Cardiac muscle cell (in vitro differentiated cells and primary cell): ENCODE results near the gene LAPTM5. TPM values are rescaled to one million over a fixed set of nuclear protein-coding genes. Genes with fewer than 3 reads are reported as not detected.

Experiments
- DNase-seq, 2 donors: peaks; one replicate each; pipeline versions ENCODE4 v3.0.0 to v3.0.0-alpha.2; 2010 to 2017; ENCODE audit warnings: low read depth in 1 of 2, low spot score in 1 of 2
- H3K27ac ChIP-seq: fragments of 200-600 bp; sonication (generic); 2 replicates; pipeline ENCODE4 v1.5.1; 2016
- H3K27me3 ChIP-seq: fragments of 200-600 bp; sonication (generic); 2 replicates; pipeline ENCODE4 v1.6.0; 2016; ENCODE audit warnings: control low read depth
- H3K36me3 ChIP-seq: fragments of 200-600 bp; sonication (generic); 2 replicates; pipeline ENCODE4 v1.5.1; 2016; ENCODE audit warnings: control low read depth
- H3K4me1 ChIP-seq: fragments of 200-600 bp; sonication (generic); 2 replicates; pipeline ENCODE4 v1.8.1; 2017; ENCODE audit warnings: low read depth, mild to moderate bottlenecking, mixed run types
- H3K4me3 ChIP-seq: fragments of 200-600 bp; sonication (generic); 2 replicates; pipeline ENCODE4 v1.5.1; 2016; ENCODE audit warnings: mild to moderate bottlenecking
- H3K9me3 ChIP-seq: fragments of 200-600 bp; sonication (generic); 2 replicates; pipeline ENCODE4 v1.5.1; 2017; ENCODE audit warnings: low read depth, mild to moderate bottlenecking, control low read depth
- polyA plus RNA-seq: library from polyadenylated mRNA; unstranded; fragments of >200 nt; fragmentation: Nextera tagmentation; extraction: Ambion mirVana; gene quantifications from 2 replicates; pipeline ENCODE4 v1.2.1, GENCODE V29; 2016
- total RNA-seq: library from RNA; depleted of rRNA; stranded (reverse); fragments of >200 nt; gene quantifications from 2 replicates; pipeline ENCODE4 v1.2.3, GENCODE V29; 2016
- TF ChIP-seq, protein P1 (sequence below): IDR thresholded peaks from 2 replicates; pipeline ENCODE4 v1.5.1; 2012; ENCODE audit warnings: low read depth, mild to moderate bottlenecking, low read length

The LAPTM5 gene
- total and polyA plus RNA-seq, 2 experiments from 2014 or later = 0.10 to 0.45 TPM

DNA sequence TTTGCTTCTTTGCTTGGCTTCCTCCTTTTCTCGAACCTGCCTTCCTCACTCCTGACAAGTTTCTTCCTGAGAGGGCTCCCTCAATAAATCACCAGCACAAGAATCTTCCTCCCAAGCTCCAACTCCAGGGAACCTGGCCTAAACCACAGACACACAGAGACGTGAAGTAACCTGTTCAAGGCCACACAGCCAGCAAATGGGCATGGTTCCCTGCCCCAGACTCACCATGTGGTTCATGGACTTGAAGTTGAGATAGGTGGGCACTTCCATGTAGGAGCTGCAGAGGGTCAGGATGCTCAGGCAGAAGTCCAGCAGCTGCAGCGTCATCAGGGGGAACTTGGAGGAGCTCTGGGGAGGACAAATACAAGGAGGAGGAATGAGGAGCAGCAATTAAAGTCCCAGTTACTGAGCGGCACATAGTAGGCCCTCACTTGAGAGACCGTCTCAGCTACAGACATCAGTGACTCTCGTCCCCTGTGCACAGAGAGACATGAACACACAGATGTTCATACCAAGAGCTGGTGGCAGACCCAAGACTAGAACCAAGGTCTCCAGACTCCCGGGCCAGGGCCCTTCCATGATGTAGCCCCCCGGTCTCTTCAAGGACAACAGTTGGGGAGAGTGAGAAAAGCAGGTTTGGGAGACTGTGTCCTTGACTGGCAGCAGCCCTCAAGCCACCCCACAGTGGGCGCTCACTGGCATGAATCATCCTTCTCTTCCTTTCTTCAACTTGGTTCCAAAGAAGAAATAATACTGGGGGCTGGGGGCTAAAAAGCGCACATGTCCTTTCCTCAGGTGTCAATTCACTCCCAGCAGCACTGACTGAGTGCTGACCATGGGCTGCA is 18.6 kb downstream of the LAPTM5 start:
- H3K27me3 ChIP-seq = no peaks in the 10 kb centered on the region
- no peak for DNase-seq
- no peaks in the 10 kb centered on the region for H3K9me3 ChIP-seq
- H3K4me1 ChIP-seq = no peaks in the 10 kb centered on the region
- no peak overlapping the region for H3K4me3 ChIP-seq
- H3K36me3 ChIP-seq = no peaks in the 10 kb centered on the region
- TF ChIP-seq, protein P1, sequence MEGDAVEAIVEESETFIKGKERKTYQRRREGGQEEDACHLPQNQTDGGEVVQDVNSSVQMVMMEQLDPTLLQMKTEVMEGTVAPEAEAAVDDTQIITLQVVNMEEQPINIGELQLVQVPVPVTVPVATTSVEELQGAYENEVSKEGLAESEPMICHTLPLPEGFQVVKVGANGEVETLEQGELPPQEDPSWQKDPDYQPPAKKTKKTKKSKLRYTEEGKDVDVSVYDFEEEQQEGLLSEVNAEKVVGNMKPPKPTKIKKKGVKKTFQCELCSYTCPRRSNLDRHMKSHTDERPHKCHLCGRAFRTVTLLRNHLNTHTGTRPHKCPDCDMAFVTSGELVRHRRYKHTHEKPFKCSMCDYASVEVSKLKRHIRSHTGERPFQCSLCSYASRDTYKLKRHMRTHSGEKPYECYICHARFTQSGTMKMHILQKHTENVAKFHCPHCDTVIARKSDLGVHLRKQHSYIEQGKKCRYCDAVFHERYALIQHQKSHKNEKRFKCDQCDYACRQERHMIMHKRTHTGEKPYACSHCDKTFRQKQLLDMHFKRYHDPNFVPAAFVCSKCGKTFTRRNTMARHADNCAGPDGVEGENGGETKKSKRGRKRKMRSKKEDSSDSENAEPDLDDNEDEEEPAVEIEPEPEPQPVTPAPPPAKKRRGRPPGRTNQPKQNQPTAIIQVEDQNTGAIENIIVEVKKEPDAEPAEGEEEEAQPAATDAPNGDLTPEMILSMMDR = no peak
- no peak overlapping the region for H3K27ac ChIP-seq

DNA sequence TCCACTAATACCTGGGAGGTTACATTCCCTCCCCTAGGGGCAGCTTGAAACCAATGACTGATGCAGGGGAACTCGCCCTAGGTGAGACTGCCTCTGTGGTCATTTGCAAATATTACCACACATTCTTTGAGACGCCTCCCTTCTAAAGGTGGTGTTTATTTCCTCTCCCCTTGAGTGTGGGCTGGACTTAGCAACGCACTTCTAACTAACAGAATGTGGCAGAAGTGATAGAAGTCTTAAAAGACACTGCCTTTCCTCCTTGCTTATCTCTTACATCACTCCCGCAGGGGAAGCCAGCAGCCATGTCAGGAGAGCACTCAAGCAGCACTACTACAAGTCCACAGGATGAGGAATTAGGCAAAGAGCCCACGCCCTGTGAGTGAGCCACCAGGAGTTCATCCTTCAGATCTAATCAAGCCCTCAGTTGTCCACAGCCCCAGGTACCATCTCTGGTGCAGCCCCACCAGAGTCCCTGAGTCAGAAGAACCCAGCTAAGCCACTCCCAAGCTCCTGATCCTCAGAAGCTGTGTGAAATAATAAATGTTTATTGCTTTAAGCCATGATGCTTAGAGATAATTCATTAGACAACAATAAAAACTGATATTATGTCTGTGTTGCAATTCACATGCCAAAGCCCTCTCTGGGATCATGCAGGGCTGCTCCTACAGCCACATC is 19.4 kb downstream of the LAPTM5 start:
- Histone ChIP-seq H3K27ac (no peak overlapping the region), H3K4me1 (no peaks in the 10 kb centered on the region), H3K36me3 (no peaks in the 10 kb centered on the region), H3K27me3 (no peaks in the 10 kb centered on the region), H3K4me3 (no peak overlapping the region), H3K9me3 (no peaks in the 10 kb centered on the region)
- TF ChIP-seq, protein P1 = no peak
- DNase-seq = no peak

DNA sequence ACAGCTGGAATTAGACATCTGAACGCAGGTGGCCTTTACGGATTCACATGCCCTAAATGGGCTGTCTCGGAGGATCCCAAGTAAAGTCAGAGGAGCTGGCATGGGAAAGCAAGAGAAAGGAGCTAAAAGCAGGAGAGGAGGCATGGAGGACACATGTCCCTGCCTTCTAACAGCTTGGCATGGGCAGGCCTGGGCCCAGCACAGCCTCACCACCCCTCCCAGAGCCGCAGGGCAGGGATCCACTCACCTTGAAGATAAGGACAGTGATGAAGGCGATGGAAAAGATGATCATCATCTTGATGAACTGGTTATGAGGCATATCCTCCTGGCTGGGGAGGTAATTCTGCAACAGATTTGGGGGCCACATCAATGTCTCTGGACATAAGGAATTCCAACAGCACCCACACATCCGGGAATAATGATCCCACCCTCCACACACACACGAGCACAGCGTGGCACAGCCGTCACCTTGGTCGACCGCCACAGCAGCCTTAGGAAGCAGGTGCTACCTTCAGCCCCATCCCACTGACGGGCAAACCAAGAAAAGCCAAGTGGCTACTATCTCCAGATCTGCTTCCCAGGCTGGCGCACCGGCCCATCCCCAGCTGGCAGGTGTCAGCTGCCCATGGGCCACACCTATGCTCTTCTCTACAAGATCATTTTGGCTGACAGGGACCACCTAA is 20.1 kb downstream of the LAPTM5 start:
- no peak overlapping the region for H3K4me3 ChIP-seq
- no peaks in the 10 kb centered on the region for H3K4me1 ChIP-seq
- H3K27me3 ChIP-seq = no peaks in the 10 kb centered on the region
- TF ChIP-seq, protein P1 = no peak
- no peak overlapping the region for H3K27ac ChIP-seq
- DNase-seq = no peak
- H3K9me3 ChIP-seq = no peaks in the 10 kb centered on the region
- no peaks in the 10 kb centered on the region for H3K36me3 ChIP-seq

DNA sequence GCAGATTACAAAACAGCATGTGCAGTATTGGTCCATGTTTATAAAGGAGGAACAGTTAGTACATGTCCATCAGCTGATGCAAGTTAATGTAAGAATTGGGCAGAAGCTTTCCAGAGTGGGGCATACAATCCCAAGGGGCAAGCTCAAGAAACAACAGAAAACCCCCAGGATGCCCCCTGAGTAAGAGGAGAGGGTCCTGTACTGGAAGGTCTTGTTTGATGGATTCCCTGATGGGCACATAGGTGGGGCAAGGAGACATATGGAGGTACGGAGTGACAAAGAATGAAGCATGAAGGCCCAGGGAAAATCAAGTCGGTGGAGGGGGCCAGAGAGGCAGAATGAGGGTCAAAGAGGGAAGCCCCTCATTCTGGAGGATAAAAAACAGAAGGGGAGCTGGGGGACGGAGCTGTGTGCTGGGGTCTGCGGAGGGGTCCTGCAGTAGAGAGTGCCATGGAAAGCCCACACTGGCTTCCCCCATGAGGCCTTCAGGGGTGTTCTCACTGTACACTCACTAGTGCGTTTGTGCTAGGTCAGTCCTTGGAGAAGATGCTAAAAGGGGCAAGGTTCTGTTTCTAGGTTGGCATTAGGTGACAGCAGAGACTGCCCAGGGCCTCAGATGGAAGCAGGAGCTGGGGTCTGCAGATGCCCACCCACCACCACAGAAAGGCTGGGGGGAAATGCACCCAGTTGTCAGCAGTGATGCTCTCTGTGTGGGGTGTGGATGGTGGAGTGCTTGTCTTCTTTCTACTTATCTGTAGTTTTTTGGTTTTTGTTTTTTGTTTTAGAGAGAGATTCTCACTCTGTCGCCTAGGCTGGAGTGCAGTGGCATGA is 21.7 kb downstream of the LAPTM5 start:
- TF ChIP-seq, protein P1 = no peak
- no peak for DNase-seq
- H3K27ac ChIP-seq = no peak overlapping the region
- no peaks in the 10 kb centered on the region for H3K36me3 ChIP-seq
- H3K4me3 ChIP-seq = no peak overlapping the region
- H3K9me3 ChIP-seq = no peaks in the 10 kb centered on the region
- H3K4me1 ChIP-seq = no peaks in the 10 kb centered on the region
- H3K27me3 ChIP-seq = no peaks in the 10 kb centered on the region

DNA sequence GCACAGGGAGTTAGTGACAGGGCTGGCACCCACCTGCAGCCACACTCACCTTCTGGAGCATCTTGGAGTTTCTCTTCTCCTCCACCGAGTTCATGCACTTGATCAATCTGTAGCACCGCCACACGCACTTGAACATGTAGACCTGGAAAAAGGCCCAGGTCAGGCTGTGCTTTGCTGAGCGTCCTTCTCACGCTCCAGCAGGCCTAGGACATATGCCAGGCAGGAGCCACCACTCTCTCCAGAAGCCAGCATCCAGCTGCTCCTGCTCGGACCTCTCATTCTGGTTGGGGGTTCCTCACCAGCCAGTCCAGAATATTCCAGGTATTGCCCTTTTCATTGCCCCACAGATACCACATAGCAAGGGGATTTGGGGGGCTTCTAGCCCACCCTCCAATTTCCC is 22.4 kb downstream of the LAPTM5 start:
- TF ChIP-seq, protein P1 = no peak
- H3K9me3 ChIP-seq = no peaks in the 10 kb centered on the region
- H3K36me3 ChIP-seq = no peaks in the 10 kb centered on the region
- DNase-seq = no peak
- H3K27ac ChIP-seq = no peak overlapping the region
- H3K27me3 ChIP-seq = no peaks in the 10 kb centered on the region
- no peaks in the 10 kb centered on the region for H3K4me1 ChIP-seq
- H3K4me3 ChIP-seq = no peak overlapping the region
